Stimulated activated CD8-positive, alpha-beta memory T cell treated with anti-CD3 and anti-CD28 coated beads, Interleukin-12 subunit alpha, Interleukin-12 subunit beta, amount 100 ng/mL, for 24 hours (primary cell): ENCODE data around the gene KCNA4.
"Not testable (repeated sequence)": the region's sequence is repeated elsewhere in the genome, so short reads cannot be mapped to it uniquely, and the experiment has no call there.

Source experiments
- DNase-seq: peaks from one replicate; pipeline ENCODE4 v3.0.0-alpha.2; 2020; ENCODE audit errors: extremely low read depth

Gene KCNA4

DNA sequence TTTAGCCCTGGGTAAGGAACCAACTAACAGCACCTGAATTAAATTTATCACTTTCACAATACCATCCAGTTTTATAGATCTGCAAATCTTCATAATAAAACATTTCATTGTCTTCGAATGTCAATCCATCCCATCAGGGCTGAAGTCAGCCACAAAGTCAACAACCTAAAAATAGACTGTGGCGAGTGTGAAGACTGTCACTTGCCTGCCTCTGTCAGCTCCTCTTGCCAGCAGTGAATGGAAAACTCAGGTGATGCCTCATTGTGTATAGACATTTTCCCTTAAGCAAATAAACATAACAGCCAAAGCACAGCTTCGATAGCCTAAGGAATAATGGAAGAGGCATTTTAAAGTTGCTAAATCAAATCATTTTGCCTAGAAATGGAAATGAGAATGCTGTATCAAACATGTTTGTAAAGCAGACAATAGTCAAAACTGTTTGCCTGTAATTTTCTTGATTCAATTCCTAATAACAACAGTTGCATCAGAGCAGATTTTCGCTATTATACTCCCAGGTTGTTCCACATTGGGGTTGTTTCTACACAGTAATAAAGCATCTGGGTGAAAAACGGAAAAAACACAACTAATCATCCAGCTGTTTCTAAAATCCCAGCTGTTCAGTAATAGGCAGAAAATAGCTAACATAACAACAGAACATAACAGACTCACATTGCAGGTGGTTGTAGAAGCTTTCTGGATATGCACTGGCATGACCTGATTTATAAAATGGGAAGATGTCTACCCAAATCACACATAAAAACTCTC is 15.7 kb downstream of the KCNA4 start:
- DNase-seq, result no peak

DNA sequence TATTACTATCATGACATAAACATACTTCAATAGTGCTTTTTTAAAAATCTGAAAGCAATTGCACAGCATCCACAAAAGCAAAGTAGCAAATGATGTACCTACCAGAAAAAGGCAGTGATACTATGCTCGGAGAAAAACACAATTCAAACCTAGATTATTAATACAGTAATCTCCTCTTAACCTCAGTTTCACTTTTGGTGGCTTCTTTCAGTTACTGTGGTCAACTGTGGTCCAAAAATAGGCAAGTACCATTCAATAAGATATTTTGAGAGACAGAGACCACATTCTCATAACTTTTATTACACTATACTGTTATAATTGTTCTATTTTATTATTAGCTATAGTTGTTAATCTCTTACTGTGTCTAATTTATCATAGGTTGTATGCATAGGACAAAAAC is 20.8 kb downstream of the KCNA4 start:
- DNase-seq, result no peak

DNA sequence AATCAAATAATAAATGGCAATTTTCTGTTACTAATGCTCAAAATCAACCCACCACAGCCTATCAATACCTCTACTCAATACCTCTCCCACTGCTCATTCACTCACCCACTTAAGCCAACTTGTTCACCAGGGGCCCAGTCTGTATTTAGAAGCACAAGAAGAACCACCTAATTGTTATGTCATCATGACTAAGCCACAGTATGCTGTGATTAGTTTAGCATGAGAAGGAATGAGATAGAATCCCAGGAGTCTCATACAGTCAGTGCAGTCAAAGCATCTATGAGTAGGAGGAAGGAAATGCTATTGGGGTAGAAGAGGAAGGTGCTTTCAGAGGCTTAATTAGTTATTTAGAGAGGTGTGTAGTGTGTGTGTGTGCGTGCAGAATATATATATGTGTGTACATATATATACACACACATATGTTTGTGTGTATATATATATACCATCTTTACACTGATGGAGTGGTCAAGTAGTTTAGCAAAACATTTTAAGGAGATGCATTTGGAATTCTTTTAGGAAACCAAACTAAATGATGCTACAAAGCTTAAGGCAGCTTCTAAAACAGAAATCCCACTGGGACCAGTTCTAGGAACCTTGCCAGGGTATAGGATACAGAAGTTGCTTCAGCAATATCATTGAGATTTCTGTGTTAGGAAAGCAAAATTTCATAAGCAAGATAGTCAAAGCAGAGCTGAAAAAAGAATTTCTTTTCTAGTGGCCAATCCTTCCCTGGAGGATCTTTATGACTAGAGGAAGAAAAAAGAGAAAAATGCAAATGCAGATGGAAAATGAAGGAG is 27.5 kb downstream of the KCNA4 start:
- DNase-seq, result no peak

DNA sequence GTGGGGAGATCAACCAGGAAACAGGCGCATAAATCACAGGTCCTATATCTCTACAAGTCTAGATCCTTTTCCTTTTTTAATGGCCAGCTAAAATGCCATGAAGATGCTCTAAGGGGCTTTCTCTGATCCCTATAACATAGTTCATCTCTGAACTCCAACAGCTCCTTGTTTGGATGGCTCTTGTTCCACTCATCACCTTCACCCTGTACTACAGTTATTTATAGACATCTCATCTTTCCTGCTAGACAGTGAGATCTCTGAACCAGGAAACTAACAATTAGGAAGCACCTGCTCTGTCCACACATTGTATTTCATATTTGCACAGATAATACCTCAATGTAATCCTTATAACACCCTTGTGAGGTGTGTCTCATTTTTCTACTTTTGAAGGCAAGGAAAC is 31.6 kb downstream of the KCNA4 start:
- DNase-seq, result no peak

DNA sequence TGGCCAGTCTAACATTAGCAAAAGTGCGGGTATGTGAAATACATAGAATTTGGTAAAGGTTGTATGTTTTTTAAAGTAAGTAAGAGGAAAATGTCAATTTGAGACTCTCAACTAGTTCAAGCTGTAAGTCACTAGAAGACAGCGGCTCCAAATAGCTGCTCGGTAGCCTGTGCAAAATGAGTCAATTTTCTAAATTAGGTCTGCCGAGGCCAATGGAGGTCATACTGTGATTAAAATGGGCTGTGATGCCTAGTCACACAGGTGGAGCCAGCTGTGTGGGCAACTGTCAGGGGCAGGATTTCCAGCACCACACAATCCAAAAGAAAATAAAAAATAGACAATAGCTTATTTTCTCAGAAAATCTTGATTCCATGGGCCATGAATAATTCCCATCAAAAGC is 32.3 kb downstream of the KCNA4 start:
- DNase-seq, result no peak

DNA sequence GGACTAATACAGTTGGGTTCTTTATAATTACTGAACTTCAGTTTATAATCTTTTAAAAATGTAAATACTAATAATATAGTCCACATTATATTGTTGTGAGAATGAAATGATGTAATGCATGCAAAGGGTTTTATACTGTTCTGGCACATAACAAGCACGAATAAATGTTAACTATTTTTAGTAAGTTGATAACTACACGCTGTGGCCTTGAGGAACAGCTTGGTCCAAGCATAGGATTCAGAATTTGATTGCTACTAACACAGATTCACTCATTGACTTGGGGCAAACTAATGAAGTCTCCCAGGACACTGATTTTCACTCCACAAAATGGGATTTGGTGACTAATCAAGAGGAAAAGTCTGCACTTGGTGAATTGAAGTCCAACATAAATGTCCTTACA is 38.3 kb downstream of the KCNA4 start:
- no peak for DNase-seq

DNA sequence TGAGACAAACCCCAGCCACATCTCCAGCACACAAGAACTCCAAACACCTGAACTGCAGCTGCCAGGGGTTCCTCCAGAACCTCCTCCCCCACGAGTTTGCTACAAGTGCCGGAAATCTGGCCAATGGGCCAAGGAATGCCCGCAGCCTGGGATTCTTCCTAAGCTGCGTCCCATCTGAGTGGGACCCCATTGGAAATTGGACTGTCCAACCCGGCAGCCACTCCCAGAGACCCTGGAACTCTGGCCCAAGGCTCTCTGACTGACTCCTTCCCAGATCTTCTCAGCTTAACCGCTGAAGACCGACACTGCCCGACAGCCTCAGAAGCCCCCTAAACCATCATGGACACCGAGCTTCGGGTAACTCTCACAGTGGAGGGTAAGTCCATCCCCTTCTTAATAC is 41.2 kb downstream of the KCNA4 start:
- not testable (repeated sequence) for DNase-seq

DNA sequence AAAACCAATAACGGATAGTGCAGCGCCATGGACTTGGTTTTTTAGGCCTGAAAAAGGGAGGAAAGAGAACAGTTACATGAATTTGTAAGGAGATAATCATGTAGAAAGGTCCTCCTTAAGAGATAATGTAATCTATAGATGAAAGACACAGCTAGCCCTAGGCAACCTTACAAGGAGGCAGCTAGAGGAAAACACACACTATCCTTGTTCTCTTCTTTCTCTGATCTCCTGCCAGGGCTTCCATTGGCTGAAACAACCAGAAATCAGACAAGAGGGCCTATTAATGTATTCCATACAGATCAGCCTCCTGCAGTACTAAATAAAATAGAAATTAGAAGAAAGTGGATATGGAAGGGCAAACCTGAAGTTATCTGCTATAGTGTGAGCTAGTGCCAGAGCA is 53.0 kb downstream of the KCNA4 start:
- DNase-seq, result no peak

DNA sequence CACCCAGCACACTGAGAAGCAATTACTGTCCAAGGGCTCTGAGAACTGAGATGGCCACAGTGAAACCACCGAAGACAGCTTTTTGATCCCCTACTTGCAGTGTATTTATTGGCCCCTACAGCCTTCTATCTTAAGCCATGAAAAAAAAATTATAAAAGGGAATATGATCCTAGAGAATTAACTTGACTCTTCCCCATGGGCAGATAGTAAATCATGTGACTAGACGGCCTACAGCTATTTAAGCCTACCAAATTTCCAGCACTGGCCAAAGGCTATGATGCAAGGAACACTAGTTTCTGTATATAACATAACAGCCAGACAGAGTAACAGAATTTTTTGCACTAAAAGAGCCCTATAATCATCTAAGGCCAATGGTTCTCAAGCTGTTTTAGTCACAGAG is 53.8 kb downstream of the KCNA4 start:
- no peak for DNase-seq

DNA sequence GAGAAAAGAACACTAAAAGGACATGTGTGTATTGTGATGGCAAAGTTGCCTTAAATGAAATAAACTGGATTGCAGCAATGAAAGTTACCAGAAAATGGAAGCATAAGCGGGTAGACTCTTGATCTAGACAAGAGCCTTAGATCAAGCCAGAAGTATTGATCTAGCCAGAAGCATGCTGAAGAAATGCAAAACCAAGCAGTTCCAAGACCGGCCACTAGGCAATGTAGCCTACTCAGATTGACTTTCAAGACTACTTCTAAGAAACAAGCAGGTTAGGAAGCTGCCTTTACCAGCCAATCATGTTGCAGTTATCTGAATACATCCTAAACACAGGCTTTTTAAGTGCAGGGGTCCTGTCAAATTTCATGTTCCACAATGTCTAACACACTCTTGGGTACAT is 54.6 kb downstream of the KCNA4 start:
- no peak for DNase-seq
